ENCODE data around the gene NAPSA. TPM values are rescaled to one million over a fixed set of nuclear protein-coding genes. Genes with fewer than 3 reads are reported as not detected.

NAPSA gene
- total and polyA plus RNA-seq, 2 of the 8 experiments (the other 6 are each of a cell fraction or from before 2014, with no cell fraction given), result 0.71 to 0.73 TPM

DNA sequence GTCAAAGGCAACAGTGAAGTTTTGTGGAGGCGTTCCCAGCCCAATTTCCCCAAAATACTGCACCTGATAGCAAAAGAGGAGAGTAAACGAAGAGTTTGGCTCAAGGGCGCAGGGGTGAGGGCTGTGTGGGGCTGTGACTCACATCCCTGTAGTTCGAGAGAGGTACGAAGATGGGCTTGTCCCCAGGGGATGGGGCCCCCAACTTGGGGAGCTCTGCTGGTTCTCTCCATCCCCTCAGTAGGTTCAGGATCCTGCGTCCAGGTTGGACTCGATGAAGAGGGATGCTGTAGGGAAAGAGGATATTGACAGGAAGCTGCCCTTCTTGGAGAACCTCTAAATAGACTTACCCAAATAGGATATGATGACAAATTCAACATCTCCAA lies 3.4 kb downstream of the NAPSA start:
- Histone ChIP-seq H4K8ac (ENCODE audit: extremely low read depth, insufficient read depth, low read length) (no peak overlapping the region), H3K4me2 (ENCODE audit: insufficient read depth in 1 of 2, low read depth in 2 of 2, low read length in 2 of 2) (no peak overlapping the region), H2AK5ac (ENCODE audit: low read depth, low read length) (no peak overlapping the region), H2BK12ac (ENCODE audit: low read depth, low read length) (no peak overlapping the region), H3K79me2 (ENCODE audit: control insufficient read depth in 1 of 2, insufficient read depth in 2 of 2, low read length in 2 of 2) (no peaks in the 10 kb centered on the region), H3K9ac (replicated peaks in 1 of 4; ENCODE audit: extremely low read depth in 1 of 4, low read depth in 3 of 4, low read length in 3 of 4) (no peak overlapping the region), H3K4me3 (ENCODE audit: extremely low read depth in 1 of 4, insufficient read depth in 2 of 4, low read depth in 3 of 4, low read length in 4 of 4) (no peak overlapping the region), H4K5ac (ENCODE audit: insufficient read length, low read depth, low read length) (no peak overlapping the region), H3K36me3 (ENCODE audit: control insufficient read depth in 2 of 4, insufficient read depth in 4 of 4, low read length in 3 of 4) (no peaks in the 10 kb centered on the region), H2BK15ac (ENCODE audit: low read length) (no peak overlapping the region), H2BK20ac (ENCODE audit: low read length) (no peak overlapping the region), H3K79me1 (ENCODE audit: low read depth, low read length) (no peaks in the 10 kb centered on the region), H3K9me3 (ENCODE audit: insufficient read depth in 2 of 2, low read depth in 1 of 2, low read length in 1 of 2) (no peaks in the 10 kb centered on the region), H3K18ac (ENCODE audit: extremely low read depth, low read length) (no peak overlapping the region), H4K20me1 (replicated peaks in 1 of 2; ENCODE audit: control insufficient read depth in 1 of 2, insufficient read depth in 2 of 2, low read length in 2 of 2) (no peaks in the 10 kb centered on the region), H3K27me3 (replicated peaks in 1 of 4; ENCODE audit: control insufficient read depth in 3 of 4, extremely low read depth in 1 of 4, insufficient read depth in 3 of 4, low read length in 3 of 4) (peaks cover 0 to 4% (median 0%) of the 10 kb centered on the region in 4 experiments; a peak in 2 of 7 replicates), H3K27ac (ENCODE audit: low read depth, low read length) (no peak overlapping the region), H3K4ac (replicated peaks; ENCODE audit: insufficient read length, low read depth, low read length) (no peak overlapping the region), H2BK5ac (ENCODE audit: low read depth, low read length) (no peak overlapping the region), H3K23ac (ENCODE audit: insufficient read length) (no peak overlapping the region), H4K91ac (replicated peaks; ENCODE audit: insufficient read length, low read length) (no peak overlapping the region), H3K14ac (ENCODE audit: insufficient read length) (no peak overlapping the region), H3K23me2 (ENCODE audit: low read depth, low read length) (no peaks in the 10 kb centered on the region), H3K56ac (replicated peaks; ENCODE audit: insufficient read length, low read depth, low read length) (no peak overlapping the region), H2AFZ (ENCODE audit: low read length) (no peak overlapping the region), H3K4me1 (replicated peaks in 1 of 4; ENCODE audit: control insufficient read depth in 3 of 4, insufficient read depth in 4 of 4, low read length in 3 of 4) (peaks cover 0 to 2% (median 0%) of the 10 kb centered on the region in 4 experiments; a peak in 2 of 7 replicates), H2BK120ac (replicated peaks; ENCODE audit: low read depth, low read length) (no peak overlapping the region)
- CTCF ChIA-PET (ENCODE audit: partially characterized antibody), result interaction anchor here (1.0 to 2.8 kb wide), 6 partner anchors 13 to 117 kb away, joined by 3 to 10 read pairs (median 4); no protein-coding TSS in a partner anchor
- no peak for FAIRE-seq
- no peak for TF ChIP-seq TCF12 (IDR thresholded peaks at IDR 0.05; ENCODE audit: low read depth, low read length)
- no peak for TF ChIP-seq RAD21 (IDR thresholded peaks at IDR 0.05 in 1 of 2, conservative IDR thresholded peaks at IDR 0.05 in 1 of 2; ENCODE audit: low read depth in 2 of 2, low read length in 2 of 2)
- no peak for TF ChIP-seq SUZ12 (IDR thresholded peaks at IDR 0.05; ENCODE audit: low read length)
- no peak for TF ChIP-seq CREB1 (IDR thresholded peaks at IDR 0.05)
- TF ChIP-seq BRCA1 (IDR thresholded peaks at IDR 0.05; ENCODE audit: low read depth, low read length), result no peak
- no peak for TF ChIP-seq SP2 (IDR thresholded peaks at IDR 0.05; ENCODE audit: low read length)
- no peak for TF ChIP-seq KDM5A (IDR thresholded peaks at IDR 0.05; ENCODE audit: low read length)
- no peak for TF ChIP-seq GABPA (IDR thresholded peaks at IDR 0.05; ENCODE audit: borderline replicate concordance, insufficient read depth, low read length)
- TF ChIP-seq MAX (IDR thresholded peaks at IDR 0.05), result no peak
- TF ChIP-seq RXRA (IDR thresholded peaks at IDR 0.05; ENCODE audit: insufficient read depth, low read depth, low read length), result no peak
- no peak for TF ChIP-seq JUND (IDR thresholded peaks at IDR 0.05; ENCODE audit: low read length)
- WGBS, 2 experiments (ENCODE audit: extremely low coverage in 1 of 2, insufficient coverage in 1 of 2, insufficient read length in 1 of 2, insufficient replicate concordance in 2 of 2, low coverage in 1 of 2, low lambda C conversion rate in 2 of 2, missing lambda C conversion rate in 1 of 2), result 96% methylated on average over 7 of the region's 7 CpGs; no CpG with 5 or more reads in 1 of the 2 experiments
- no peak for DNase-seq (ENCODE audit: low read depth in 1 of 2, low spot score in 2 of 2)
- POLR2A ChIA-PET (ENCODE audit: partially characterized antibody), result interaction anchor here (1.4 to 1.7 kb wide), 2 partner anchors 29 to 367 kb away, joined by 4 to 11 read pairs; no protein-coding TSS in a partner anchor

Measured in H1 (cell line).